ENCODE data around the gene APC.

DNA sequence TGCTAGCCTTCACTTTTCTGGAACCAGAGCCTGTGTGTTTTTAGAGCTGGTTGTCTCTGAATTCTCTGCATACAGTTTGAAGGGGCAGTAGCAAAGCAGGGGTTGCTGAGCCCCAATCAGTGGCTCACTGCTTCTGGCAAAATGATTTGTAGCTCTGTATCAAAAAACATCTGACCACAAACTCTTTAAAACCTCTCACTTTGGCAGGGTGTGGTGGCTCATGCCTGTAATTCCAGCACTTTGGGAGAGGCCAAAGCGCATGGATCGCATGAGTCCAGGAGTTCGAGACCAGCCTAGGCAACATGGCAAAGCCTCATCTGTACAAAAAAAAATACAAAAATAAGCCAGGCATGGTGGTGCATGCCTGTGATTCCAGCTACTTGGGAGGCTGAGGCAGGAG is 28.3 kb upstream of the APC start:
- TF ChIP-seq, protein P1, sequence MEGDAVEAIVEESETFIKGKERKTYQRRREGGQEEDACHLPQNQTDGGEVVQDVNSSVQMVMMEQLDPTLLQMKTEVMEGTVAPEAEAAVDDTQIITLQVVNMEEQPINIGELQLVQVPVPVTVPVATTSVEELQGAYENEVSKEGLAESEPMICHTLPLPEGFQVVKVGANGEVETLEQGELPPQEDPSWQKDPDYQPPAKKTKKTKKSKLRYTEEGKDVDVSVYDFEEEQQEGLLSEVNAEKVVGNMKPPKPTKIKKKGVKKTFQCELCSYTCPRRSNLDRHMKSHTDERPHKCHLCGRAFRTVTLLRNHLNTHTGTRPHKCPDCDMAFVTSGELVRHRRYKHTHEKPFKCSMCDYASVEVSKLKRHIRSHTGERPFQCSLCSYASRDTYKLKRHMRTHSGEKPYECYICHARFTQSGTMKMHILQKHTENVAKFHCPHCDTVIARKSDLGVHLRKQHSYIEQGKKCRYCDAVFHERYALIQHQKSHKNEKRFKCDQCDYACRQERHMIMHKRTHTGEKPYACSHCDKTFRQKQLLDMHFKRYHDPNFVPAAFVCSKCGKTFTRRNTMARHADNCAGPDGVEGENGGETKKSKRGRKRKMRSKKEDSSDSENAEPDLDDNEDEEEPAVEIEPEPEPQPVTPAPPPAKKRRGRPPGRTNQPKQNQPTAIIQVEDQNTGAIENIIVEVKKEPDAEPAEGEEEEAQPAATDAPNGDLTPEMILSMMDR (IDR thresholded peaks at IDR 0.05), result no peak
- TF ChIP-seq, protein P2, sequence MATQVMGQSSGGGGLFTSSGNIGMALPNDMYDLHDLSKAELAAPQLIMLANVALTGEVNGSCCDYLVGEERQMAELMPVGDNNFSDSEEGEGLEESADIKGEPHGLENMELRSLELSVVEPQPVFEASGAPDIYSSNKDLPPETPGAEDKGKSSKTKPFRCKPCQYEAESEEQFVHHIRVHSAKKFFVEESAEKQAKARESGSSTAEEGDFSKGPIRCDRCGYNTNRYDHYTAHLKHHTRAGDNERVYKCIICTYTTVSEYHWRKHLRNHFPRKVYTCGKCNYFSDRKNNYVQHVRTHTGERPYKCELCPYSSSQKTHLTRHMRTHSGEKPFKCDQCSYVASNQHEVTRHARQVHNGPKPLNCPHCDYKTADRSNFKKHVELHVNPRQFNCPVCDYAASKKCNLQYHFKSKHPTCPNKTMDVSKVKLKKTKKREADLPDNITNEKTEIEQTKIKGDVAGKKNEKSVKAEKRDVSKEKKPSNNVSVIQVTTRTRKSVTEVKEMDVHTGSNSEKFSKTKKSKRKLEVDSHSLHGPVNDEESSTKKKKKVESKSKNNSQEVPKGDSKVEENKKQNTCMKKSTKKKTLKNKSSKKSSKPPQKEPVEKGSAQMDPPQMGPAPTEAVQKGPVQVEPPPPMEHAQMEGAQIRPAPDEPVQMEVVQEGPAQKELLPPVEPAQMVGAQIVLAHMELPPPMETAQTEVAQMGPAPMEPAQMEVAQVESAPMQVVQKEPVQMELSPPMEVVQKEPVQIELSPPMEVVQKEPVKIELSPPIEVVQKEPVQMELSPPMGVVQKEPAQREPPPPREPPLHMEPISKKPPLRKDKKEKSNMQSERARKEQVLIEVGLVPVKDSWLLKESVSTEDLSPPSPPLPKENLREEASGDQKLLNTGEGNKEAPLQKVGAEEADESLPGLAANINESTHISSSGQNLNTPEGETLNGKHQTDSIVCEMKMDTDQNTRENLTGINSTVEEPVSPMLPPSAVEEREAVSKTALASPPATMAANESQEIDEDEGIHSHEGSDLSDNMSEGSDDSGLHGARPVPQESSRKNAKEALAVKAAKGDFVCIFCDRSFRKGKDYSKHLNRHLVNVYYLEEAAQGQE (IDR thresholded peaks at IDR 0.05; ENCODE audit: insufficient read depth in 1 of 2, low read depth in 2 of 2, low read length in 1 of 2), result no peak
